HepG2 (cell line): Measurements from ENCODE around the gene DOK7. TPM values are rescaled to one million over a fixed set of nuclear protein-coding genes. Genes with fewer than 3 reads are reported as not detected.

Source experiments
- BRCA1 ChIP-seq: sonication (generic); formaldehyde crosslinking; IDR thresholded peaks from 2 replicates; pipeline ENCODE4 v1.4.0; 2020; ENCODE audit warnings: missing genetic modification reagents
- ESRRA ChIP-seq: sonication (generic); formaldehyde crosslinking; IDR thresholded peaks from 2 replicates; pipeline ENCODE4 v1.5.1; 2020; ENCODE audit warnings: mild to moderate bottlenecking, low read depth, missing genetic modification reagents
- HMG20B ChIP-seq: conservative IDR thresholded peaks from 2 replicates; pipeline ENCODE4 v1.6.1; 2016; ENCODE audit warnings: missing genetic modification reagents, missing compliant biosample characterization
- IKZF1 ChIP-seq: fragments of 450-650 bp; IDR thresholded peaks from 2 replicates; pipeline ENCODE4 v1.7.1; 2016
- MED13 ChIP-seq: sonication (generic); formaldehyde crosslinking; IDR thresholded peaks from 2 replicates; pipeline ENCODE4 v1.5.0; 2020; ENCODE audit warnings: missing genetic modification reagents
- NFKBIZ ChIP-seq: IDR thresholded peaks from 2 replicates; pipeline ENCODE4 v1.6.1; 2018; ENCODE audit warnings: missing genetic modification reagents, missing compliant biosample characterization
- NONO ChIP-seq, 2 experiments: fragments of 450-650 bp in 1 of 2; sonication (generic) in 1 of 2; formaldehyde crosslinking in 1 of 2; IDR thresholded peaks in 1 of 2; conservative IDR thresholded peaks in 1 of 2; 2 replicates each; pipeline versions ENCODE4 v1.6.1 to v1.8.0; 2017 to 2022; ENCODE audit warnings: mild to moderate bottlenecking in 1 of 2, missing genetic modification reagents in 1 of 2, moderate library complexity in 1 of 2
- RBFOX2 ChIP-seq: fragments of 200-400 bp; formaldehyde crosslinking; IDR thresholded peaks from 2 replicates; pipeline ENCODE4 v1.6.1; 2017; ENCODE audit warnings: low read depth, mild to moderate bottlenecking, low read length
- SAFB2 ChIP-seq: sonication (generic); formaldehyde crosslinking; IDR thresholded peaks from 2 replicates; pipeline ENCODE4 v1.5.1; 2020; ENCODE audit warnings: missing genetic modification reagents, low read depth, mild to moderate bottlenecking, borderline replicate concordance
- TMF1 ChIP-seq: sonication (generic); formaldehyde crosslinking; IDR thresholded peaks from 2 replicates; pipeline ENCODE4 v1.8.1; 2022; ENCODE audit warnings: low read depth, missing genetic modification reagents
- ZMAT3 ChIP-seq: sonication (generic); formaldehyde crosslinking; conservative IDR thresholded peaks from 2 replicates; pipeline ENCODE4 v1.7.0; 2021; ENCODE audit warnings: missing genetic modification reagents
- ZNF564 ChIP-seq: sonication (generic); formaldehyde crosslinking; IDR thresholded peaks from 2 replicates; pipeline ENCODE4 v1.8.1; 2023; ENCODE audit warnings: mild to moderate bottlenecking, missing genetic modification reagents
- ZNF768 ChIP-seq: sonication (generic); formaldehyde crosslinking; IDR thresholded peaks from 2 replicates; pipeline ENCODE4 v1.4.0; 2020; ENCODE audit warnings: missing genetic modification reagents
- polyA plus RNA-seq, 8 experiments: library from polyadenylated mRNA; depleted of rRNA in 3 of 8; stranded (reverse) in 7 of 8; unstranded in 1 of 8; fragments of >200 nt; fragmentation: Illumina TruSeq in 4 of 8; extraction: Trizol in 4 of 8; gene quantifications; 2 replicates each; pipeline versions ENCODE4 v1.2.1 to v1.2.3, GENCODE V29; 2011 to 2016; ENCODE audit warnings: low read depth in 4 of 8, missing spikeins in 1 of 8, mixed read lengths in 1 of 8; ENCODE audit not compliant: insufficient read depth in 1 of 8
- total RNA-seq, 5 experiments: library from RNA; depleted of rRNA; stranded (reverse); fragments of >200 nt; fragmentation: Illumina TruSeq; extraction: Trizol; gene quantifications; 2 replicates each; pipeline ENCODE4 v1.2.3, GENCODE V29; 2016; ENCODE audit warnings: low read depth in 1 of 5
- TF ChIP-seq, protein P1 (sequence below): sonication (generic); formaldehyde crosslinking; IDR thresholded peaks from 2 replicates; pipeline ENCODE4 v1.4.0; 2020; ENCODE audit warnings: missing genetic modification reagents
- TF ChIP-seq, protein P2 (sequence below): sonication (generic); formaldehyde crosslinking; IDR thresholded peaks from 2 replicates; pipeline ENCODE4 v1.5.0; 2020; ENCODE audit warnings: missing genetic modification reagents
- TF ChIP-seq, protein P3 (sequence below): sonication (generic); formaldehyde crosslinking; IDR thresholded peaks from 2 replicates; pipeline ENCODE4 v1.9.0; 2022; ENCODE audit warnings: missing genetic modification reagents, mild to moderate bottlenecking, borderline replicate concordance
- TF ChIP-seq, protein P4 (sequence below): sonication (generic); formaldehyde crosslinking; IDR thresholded peaks from 2 replicates; pipeline ENCODE4 v1.4.0; 2020; ENCODE audit warnings: missing genetic modification reagents, mild to moderate bottlenecking, borderline replicate concordance

The DOK7 gene
- total and polyA plus RNA-seq, 2 of the 13 experiments (the other 11 are each of a cell fraction or from before 2014, with no cell fraction given): 0.03 to 0.07 TPM

DNA sequence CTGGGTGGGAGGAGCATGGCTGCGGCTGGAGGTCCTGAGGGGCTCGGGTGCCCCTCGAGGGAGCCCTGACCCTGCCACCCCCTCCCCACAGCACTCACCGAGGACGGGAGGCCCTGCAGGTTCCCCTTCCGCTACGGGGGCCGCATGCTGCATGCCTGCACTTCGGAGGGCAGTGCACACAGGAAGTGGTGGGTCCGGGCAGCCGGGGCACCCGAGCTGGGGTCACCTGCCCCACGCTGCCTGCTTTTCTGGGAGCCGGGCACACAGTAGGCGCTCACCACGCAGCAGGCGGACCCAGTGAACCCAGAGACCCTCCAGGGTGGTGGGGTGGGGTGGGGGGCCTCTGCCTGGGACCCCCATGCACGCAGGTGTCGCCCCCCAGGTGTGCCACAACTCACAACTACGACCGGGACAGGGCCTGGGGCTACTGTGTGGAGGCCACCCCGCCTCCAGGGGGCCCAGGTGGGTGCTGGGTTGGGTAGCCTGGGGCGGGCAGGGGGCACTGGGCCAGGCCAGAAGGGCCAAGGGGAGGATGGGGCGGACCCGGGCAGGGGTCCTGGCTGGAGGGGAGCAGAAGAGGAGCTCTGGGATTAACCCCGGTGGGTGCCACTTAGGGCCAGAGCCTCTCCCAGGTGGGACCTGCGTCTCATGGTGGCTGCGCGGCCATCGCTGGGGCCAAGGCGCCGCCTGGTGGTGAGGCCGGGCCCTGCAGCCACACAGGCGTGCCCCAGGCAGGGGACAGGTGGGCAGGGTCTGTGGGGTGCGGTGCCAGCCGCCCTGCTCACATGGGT lies 20.0 kb upstream of the DOK7 start (continued):
- peak; percentile 45; the same call in 1 of the 2 replicates for TF ChIP-seq NFKBIZ (CRISPR knock-in tag)
- peak; percentile 51; the same call in 1 of the 2 replicates for TF ChIP-seq ZMAT3 (CRISPR knock-in tag)
- no peak; the same call in 1 of the 2 replicates for TF ChIP-seq SAFB2
- TF ChIP-seq RBFOX2: peak; percentile 69
- no peak for TF ChIP-seq TMF1 (CRISPR knock-in tag)
- TF ChIP-seq NONO (IDR thresholded peaks at IDR 0.05): no peak
- TF ChIP-seq NONO (CRISPR knock-in tag; conservative IDR thresholded peaks at IDR 0.05): peak; percentile 31; the same call in 1 of the 2 replicates
- TF ChIP-seq, protein P1, sequence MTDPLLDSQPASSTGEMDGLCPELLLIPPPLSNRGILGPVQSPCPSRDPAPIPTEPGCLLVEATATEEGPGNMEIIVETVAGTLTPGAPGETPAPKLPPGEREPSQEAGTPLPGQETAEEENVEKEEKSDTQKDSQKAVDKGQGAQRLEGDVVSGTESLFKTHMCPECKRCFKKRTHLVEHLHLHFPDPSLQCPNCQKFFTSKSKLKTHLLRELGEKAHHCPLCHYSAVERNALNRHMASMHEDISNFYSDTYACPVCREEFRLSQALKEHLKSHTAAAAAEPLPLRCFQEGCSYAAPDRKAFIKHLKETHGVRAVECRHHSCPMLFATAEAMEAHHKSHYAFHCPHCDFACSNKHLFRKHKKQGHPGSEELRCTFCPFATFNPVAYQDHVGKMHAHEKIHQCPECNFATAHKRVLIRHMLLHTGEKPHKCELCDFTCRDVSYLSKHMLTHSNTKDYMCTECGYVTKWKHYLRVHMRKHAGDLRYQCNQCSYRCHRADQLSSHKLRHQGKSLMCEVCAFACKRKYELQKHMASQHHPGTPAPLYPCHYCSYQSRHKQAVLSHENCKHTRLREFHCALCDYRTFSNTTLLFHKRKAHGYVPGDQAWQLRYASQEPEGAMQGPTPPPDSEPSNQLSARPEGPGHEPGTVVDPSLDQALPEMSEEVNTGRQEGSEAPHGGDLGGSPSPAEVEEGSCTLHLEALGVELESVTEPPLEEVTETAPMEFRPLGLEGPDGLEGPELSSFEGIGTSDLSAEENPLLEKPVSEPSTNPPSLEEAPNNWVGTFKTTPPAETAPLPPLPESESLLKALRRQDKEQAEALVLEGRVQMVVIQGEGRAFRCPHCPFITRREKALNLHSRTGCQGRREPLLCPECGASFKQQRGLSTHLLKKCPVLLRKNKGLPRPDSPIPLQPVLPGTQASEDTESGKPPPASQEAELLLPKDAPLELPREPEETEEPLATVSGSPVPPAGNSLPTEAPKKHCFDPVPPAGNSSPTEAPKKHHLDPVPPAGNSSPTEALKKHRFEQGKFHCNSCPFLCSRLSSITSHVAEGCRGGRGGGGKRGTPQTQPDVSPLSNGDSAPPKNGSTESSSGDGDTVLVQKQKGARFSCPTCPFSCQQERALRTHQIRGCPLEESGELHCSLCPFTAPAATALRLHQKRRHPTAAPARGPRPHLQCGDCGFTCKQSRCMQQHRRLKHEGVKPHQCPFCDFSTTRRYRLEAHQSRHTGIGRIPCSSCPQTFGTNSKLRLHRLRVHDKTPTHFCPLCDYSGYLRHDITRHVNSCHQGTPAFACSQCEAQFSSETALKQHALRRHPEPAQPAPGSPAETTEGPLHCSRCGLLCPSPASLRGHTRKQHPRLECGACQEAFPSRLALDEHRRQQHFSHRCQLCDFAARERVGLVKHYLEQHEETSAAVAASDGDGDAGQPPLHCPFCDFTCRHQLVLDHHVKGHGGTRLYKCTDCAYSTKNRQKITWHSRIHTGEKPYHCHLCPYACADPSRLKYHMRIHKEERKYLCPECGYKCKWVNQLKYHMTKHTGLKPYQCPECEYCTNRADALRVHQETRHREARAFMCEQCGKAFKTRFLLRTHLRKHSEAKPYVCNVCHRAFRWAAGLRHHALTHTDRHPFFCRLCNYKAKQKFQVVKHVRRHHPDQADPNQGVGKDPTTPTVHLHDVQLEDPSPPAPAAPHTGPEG (CRISPR knock-in tag): no peak
- peak; percentile 32; the same call in 1 of the 2 replicates for TF ChIP-seq ESRRA
- TF ChIP-seq, protein P2, sequence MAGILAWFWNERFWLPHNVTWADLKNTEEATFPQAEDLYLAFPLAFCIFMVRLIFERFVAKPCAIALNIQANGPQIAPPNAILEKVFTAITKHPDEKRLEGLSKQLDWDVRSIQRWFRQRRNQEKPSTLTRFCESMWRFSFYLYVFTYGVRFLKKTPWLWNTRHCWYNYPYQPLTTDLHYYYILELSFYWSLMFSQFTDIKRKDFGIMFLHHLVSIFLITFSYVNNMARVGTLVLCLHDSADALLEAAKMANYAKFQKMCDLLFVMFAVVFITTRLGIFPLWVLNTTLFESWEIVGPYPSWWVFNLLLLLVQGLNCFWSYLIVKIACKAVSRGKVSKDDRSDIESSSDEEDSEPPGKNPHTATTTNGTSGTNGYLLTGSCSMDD (CRISPR knock-in tag): no peak
- TF ChIP-seq HMG20B (CRISPR knock-in tag): no peak
- no peak for TF ChIP-seq IKZF1
- TF ChIP-seq, protein P3, sequence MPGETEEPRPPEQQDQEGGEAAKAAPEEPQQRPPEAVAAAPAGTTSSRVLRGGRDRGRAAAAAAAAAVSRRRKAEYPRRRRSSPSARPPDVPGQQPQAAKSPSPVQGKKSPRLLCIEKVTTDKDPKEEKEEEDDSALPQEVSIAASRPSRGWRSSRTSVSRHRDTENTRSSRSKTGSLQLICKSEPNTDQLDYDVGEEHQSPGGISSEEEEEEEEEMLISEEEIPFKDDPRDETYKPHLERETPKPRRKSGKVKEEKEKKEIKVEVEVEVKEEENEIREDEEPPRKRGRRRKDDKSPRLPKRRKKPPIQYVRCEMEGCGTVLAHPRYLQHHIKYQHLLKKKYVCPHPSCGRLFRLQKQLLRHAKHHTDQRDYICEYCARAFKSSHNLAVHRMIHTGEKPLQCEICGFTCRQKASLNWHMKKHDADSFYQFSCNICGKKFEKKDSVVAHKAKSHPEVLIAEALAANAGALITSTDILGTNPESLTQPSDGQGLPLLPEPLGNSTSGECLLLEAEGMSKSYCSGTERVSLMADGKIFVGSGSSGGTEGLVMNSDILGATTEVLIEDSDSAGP (CRISPR knock-in tag): peak; percentile 84
- TF ChIP-seq ZNF768: no peak
- TF ChIP-seq MED13 (CRISPR knock-in tag): 0 out of 2 replicates have a peak, but pooled peaks have one; percentile 27
- no peak for TF ChIP-seq BRCA1 (CRISPR knock-in tag)
- TF ChIP-seq, protein P4, sequence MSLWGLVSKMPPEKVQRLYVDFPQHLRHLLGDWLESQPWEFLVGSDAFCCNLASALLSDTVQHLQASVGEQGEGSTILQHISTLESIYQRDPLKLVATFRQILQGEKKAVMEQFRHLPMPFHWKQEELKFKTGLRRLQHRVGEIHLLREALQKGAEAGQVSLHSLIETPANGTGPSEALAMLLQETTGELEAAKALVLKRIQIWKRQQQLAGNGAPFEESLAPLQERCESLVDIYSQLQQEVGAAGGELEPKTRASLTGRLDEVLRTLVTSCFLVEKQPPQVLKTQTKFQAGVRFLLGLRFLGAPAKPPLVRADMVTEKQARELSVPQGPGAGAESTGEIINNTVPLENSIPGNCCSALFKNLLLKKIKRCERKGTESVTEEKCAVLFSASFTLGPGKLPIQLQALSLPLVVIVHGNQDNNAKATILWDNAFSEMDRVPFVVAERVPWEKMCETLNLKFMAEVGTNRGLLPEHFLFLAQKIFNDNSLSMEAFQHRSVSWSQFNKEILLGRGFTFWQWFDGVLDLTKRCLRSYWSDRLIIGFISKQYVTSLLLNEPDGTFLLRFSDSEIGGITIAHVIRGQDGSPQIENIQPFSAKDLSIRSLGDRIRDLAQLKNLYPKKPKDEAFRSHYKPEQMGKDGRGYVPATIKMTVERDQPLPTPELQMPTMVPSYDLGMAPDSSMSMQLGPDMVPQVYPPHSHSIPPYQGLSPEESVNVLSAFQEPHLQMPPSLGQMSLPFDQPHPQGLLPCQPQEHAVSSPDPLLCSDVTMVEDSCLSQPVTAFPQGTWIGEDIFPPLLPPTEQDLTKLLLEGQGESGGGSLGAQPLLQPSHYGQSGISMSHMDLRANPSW (CRISPR knock-in tag): no peak
- TF ChIP-seq ZNF564 (CRISPR knock-in tag): 0 out of 2 replicates have a peak, but pooled peaks have one; percentile 16
